Astrocyte (in vitro differentiated cells and primary cell): ENCODE measurements around the gene CCDC88B.

Experiments used
- CTCF ChIP-seq: IDR thresholded peaks from 2 replicates; pipeline ENCODE4 v1.5.1; 2011; ENCODE audit warnings: low read depth, mild to moderate bottlenecking, inconsistent platforms, low read length, moderate library complexity; ENCODE audit not compliant: insufficient read depth
- EZH2 ChIP-seq: IDR thresholded peaks from 2 replicates; pipeline ENCODE4 v1.6.1; 2012; ENCODE audit warnings: mild to moderate bottlenecking, low read length, inconsistent platforms; ENCODE audit not compliant: insufficient read depth

- TF ChIP-seq CTCF (peak; percentile 82), EZH2 (no peak)
Observed at GRCh38 chr11:64304316-64305072, 35.5 kb upstream of the CCDC88B start.
